Effector CD8-positive, alpha-beta T cell (primary cell): Measurements from ENCODE around the gene UGT1A3.

Source experiments
- DNase-seq: peaks from one replicate; lab custom pipeline; 2025; lab: John Stamatoyannopoulos, UW

The UGT1A3 gene

GRCh38 chr2:233816334-233816733 is 87.5 kb downstream of the UGT1A3 start:
- DNase-seq, result no peak

DNA sequence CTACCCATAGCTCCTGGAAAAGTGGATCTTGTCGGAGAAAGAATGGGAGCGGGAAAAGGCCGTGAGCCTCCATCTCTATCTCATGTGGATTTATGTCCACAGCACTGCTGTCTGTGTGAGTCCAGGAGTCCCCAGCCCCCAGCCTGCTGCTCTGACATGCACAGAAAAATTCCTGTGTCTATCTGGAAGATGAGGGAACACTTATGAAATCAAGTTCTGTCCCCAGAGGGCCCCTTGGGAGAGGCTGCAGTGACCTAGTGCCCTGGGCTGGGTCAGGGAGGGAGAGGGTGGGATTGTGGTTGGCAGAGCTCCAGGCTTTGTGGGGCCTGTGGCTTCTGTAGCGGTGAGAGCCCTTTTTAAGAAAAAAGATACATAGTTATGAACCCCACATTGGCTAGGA is 87.9 kb downstream of the UGT1A3 start:
- DNase-seq, result no peak

- DNase-seq, result no peak
Measured at GRCh38 chr2:233817361-233817911, 88.6 kb downstream of the UGT1A3 start.

DNA sequence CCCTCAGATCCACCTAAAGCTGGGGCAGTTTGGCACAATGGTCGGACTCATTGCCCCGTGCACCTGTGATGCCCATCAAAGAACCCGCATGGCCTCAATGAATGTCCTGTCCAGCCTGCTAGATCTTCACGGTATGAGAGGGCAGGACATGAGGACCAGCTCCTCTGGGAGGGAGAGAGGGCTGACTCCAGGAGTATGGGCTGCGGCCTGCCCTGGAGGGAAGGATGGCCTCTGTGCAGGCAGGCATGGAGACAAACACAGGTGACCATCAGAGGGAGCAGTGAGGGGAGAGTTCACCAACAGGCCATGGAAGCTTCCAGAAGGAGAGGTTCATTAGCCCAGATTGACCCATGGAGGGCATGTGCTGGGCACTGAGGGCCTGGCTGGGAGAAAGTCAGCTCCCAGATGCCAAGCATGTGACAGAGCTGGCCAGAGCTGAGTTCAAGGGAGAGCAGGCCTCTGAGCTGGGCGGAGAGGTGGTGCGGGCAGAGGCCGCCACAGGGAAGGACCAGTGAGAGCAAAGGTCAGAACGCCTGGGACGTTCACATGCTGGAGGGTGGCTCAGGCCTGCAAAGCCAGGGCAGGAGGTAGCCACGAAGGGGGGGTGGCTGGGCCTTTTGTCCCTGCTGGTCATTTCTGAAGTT is 89.3 kb downstream of the UGT1A3 start:
- no peak for DNase-seq

DNA sequence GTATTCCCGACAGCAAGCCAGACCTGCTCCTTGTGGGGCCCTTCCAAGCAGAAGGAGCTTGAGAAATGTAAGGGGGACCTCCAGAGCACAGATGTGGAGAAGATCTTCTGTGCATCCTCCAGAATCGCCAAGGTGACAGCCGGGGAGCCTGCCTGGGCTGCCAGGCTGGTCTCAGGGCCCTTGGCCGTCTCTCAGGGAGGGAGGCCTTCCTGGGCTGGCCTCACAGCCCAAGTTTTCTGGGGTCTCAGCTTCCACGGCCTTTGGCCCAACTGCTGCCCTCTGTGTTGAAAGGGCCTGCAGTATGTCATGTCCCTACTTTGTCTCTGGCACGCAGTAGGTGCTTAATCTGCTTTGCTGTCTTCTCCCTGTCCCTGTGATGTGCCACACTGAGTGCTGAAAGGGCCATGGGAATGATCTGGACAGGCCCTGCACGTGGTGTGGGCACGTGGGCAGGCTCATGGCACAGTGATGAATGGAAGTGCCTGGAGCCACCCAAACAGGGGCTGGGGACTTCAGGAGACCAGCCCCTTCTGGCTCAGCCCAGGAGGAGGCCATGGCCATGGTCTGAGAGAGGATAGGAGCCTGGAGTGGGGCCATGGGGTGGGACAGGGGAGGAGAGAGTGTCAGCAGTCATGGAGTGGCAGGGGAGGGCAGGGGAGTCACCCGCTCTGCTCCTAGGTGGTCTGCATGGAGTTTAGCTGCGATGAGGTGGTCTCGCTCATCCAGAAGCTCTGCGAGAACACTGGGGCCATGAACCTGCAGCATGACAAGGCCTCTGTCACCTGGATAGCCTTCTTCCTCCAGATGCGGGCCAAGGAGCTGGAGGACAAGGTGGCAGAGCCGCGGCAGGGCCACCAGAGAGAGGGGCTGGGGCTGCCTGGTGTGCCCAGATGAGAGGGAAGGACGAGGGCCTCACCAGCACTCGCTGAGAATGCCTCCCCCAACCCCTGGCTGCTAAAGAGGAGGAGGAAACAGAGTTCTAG is 90.1 kb downstream of the UGT1A3 start:
- no peak for DNase-seq

DNA sequence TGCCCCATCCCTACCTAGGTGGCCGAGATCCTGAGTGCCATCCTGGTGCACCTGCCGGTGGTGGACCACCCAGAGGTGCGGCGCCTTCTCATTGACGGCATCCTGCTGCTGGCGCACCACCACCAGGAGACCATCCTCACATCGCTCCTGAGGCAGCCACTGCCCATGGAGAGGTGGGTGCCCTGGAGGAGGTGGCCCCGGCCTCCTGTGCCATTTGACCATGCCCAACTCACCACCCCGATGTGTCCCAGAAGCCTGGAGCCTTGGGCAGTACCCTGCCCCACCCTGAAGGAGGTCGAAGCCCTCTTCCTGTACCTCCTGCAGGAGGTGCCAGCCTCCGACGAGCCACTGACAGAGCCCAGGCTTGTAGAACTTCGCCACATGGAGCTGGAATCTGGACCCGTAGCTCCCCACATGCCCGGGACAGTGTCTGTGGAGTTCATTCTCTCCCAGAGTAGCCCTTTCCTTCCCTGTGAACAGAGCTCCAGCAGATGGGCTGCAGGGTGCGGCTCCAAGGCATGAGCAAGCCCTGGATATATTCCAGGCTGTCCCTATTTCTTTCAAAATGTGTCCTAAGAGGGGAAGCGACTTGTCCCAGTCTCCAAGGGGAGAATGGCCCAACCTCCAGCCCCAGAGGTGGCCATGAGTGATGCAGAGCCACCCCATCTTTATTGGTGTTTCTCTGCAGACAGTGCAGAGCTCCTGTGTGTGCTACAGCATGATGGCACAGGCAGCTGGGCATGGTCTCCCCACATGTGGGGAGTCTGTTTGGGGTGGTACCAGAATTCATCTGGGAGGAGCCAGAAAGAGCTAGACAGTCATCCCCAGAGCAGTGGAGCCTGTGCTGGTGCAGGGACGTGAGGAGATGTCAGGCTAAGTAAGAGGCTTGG is 91.3 kb downstream of the UGT1A3 start:
- no peak for DNase-seq

GRCh38 chr2:233820774-233821105 is 91.9 kb downstream of the UGT1A3 start:
- DNase-seq, result no peak

DNA sequence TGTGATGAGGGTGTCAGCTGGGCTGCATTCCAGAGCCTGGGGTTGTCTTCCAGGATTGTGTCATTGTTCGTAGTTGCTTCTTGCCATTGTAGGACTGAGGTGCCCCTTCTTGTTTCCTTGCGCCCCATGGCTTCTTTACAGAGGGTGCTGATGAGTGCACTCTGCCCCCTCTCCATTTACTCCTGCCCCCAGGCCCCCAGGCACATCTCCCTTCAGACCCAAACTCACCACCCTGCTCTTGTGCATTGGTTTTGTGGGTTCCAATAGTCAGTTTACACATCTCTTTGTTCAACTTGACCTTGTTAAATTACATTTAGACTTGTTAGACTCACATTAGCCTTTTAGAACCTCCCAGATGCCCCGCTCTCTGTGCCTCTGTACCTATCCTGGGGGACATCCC is 92.4 kb downstream of the UGT1A3 start:
- no peak for DNase-seq

- DNase-seq, result no peak
Measured at GRCh38 chr2:233821709-233822100, 92.9 kb downstream of the UGT1A3 start.

DNA sequence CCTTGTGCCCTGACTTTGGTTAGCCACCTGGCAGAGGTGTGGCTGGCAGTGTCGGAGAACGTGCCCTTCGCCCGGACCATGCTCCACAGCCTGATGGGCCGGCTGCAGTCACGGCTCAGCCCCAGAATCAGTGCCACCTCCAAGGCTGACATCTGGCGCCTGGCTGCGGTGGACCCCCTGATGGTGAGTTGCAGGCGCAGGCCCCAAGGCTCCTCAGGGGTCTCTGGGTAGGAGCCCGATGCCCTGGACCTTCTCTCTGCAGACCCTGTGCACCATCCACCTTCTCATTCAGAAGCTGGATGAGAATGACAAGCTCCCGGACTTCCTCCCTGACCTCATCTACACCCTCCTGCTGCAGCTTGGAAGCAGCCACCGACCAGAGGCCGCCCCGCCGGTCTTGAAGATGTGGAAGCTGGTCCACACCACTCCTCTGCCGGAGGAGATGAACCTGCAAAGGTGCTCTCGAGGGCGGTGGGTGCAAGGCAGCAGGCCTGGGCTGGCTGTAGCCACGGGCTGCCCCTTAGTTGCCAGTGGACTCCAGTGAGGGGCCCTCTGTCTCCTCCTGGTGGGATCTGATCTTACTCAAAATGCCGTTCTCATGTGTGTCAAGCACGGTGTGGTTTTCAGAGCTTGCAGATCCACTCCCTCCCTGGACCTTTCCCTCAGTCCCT is 93.4 kb downstream of the UGT1A3 start:
- no peak for DNase-seq
